C4-2B (cell line): ENCODE data around the gene TYRP1.

Experiments
- CTCF ChIP-seq: fragments of 450-650 bp; conservative IDR thresholded peaks from 2 replicates; pipeline ENCODE4 v1.5.1; 2017; ENCODE audit warnings: mild to moderate bottlenecking
- ZFX ChIP-seq: fragments of 450-650 bp; IDR thresholded peaks from 2 replicates; pipeline ENCODE4 v1.6.1; 2017

GRCh38 chr9:12720551-12720950, 27.4 kb downstream of the TYRP1 start:
- TF ChIP-seq CTCF, result no peak
- no peak for TF ChIP-seq ZFX
